ENCODE data around the gene ZNF664.

Gene ZNF664

DNA sequence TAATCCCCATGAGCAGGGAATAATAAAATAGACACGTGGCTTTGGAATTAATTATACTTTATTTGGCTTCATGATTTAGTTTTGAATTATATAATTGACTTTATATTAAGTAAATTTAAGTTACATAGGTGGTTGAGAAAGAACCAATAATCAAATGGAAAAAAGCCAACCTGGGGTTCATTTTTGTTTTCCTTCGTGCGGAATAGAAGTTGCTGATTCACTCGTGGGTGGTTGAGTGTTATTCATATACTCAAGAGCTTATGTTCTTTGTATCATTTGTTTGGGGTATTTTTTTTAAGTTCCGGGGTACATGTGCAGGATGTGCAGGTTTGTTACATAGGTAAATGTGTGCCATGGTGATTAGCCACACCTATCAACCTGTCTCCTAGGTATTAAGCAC, 58.0 kb downstream of the ZNF664 start:
- TF ChIP-seq, protein P1, sequence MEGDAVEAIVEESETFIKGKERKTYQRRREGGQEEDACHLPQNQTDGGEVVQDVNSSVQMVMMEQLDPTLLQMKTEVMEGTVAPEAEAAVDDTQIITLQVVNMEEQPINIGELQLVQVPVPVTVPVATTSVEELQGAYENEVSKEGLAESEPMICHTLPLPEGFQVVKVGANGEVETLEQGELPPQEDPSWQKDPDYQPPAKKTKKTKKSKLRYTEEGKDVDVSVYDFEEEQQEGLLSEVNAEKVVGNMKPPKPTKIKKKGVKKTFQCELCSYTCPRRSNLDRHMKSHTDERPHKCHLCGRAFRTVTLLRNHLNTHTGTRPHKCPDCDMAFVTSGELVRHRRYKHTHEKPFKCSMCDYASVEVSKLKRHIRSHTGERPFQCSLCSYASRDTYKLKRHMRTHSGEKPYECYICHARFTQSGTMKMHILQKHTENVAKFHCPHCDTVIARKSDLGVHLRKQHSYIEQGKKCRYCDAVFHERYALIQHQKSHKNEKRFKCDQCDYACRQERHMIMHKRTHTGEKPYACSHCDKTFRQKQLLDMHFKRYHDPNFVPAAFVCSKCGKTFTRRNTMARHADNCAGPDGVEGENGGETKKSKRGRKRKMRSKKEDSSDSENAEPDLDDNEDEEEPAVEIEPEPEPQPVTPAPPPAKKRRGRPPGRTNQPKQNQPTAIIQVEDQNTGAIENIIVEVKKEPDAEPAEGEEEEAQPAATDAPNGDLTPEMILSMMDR (IDR thresholded peaks at IDR 0.05; ENCODE audit: insufficient read depth, low read length, poor library complexity, severe bottlenecking): no peak
- H3K36me3 ChIP-seq (ENCODE audit: control insufficient read depth, insufficient read depth, low read length): no peaks in the 10 kb centered on the region
- no peak overlapping the region for H3K4me3 ChIP-seq (replicated peaks; ENCODE audit: low read depth, low read length)
- DNase-seq (ENCODE audit: extremely low read depth, insufficient read length): no peak
- H3K27me3 ChIP-seq (replicated peaks; ENCODE audit: control insufficient read depth, insufficient read depth, low read length): no peaks in the 10 kb centered on the region

DNA sequence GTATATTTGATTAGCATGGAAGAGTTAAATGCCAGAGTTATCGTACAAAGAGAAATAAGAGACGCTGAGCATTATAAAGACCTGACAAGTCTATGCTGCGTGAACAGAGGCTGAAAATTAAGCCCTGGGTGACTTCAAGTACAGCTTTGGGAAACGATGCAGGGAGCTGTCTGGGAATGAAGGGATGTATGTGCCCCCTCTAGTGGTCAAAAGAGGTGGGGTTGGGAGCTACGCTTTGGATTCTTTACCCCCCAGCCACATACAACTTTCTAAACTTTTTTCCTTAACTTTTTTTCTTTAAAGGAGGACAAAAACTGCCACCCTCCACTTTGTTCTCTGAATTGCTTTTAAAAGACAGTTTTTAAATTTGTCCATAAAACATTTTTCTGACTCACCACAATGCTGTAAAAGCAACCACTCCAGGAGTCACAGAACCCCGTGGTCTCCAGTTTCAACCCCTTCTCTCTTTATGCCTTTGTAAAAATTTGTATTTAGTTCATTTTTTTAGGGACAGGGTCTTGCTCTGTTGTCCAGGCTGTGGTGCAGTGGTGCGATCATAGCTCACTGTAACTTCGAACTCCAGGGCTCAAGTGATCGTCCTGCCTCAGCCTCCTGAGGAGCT, 59.4 kb downstream of the ZNF664 start:
- DNase-seq (ENCODE audit: extremely low read depth, insufficient read length): no peak
- H3K27me3 ChIP-seq (replicated peaks; ENCODE audit: control insufficient read depth, insufficient read depth, low read length): no peaks in the 10 kb centered on the region
- H3K36me3 ChIP-seq (ENCODE audit: control insufficient read depth, insufficient read depth, low read length): no peaks in the 10 kb centered on the region
- H3K4me3 ChIP-seq (replicated peaks; ENCODE audit: low read depth, low read length): no peak overlapping the region
- TF ChIP-seq, protein P1 (IDR thresholded peaks at IDR 0.05; ENCODE audit: insufficient read depth, low read length, poor library complexity, severe bottlenecking): peak; percentile 83

DNA sequence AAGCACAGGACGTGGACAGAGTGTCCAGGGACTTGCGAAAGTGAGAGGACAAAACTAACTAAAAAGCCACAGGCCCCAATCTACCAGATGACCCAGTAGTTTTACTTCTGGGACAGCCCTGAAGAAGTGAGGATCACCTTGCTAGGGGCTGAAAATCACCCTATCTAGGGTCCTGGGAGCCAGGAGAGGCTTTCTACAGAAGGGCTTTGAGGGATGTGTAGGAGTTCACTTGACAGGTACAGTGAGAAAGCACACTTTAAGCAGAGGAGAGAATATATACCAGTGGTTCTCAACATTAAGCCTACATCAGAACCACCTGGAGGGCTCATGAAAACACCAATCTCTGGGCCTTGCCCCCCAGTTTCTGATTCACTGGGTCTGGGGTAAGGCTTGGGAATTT, 60.8 kb downstream of the ZNF664 start:
- Histone ChIP-seq H3K27me3 (replicated peaks; ENCODE audit: control insufficient read depth, insufficient read depth, low read length) (no peaks in the 10 kb centered on the region), H3K4me3 (replicated peaks; ENCODE audit: low read depth, low read length) (no peak overlapping the region), H3K36me3 (ENCODE audit: control insufficient read depth, insufficient read depth, low read length) (no peaks in the 10 kb centered on the region)
- DNase-seq (ENCODE audit: extremely low read depth, insufficient read length): no peak
- TF ChIP-seq, protein P1 (IDR thresholded peaks at IDR 0.05; ENCODE audit: insufficient read depth, low read length, poor library complexity, severe bottlenecking): no peak

DNA sequence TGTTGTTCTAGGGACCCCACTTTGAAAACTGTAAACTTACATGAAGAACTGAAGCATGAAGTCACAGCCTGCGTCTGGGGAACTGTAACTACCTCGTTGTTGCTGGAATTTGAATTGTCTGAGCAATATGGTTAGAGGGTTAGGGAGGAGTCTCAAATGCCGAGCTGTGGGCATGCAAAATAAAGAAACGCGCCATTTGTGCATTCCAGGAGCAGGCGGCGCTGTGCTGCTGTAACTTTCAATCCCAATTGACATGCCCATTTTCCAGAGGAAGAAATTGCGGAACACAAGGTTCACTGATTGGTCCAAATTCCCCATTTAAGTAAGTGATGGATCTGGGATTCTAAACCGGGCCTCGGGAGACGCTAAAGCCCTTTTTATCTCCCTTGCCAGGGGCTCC, 61.3 kb downstream of the ZNF664 start:
- H3K36me3 ChIP-seq (ENCODE audit: control insufficient read depth, insufficient read depth, low read length): no peaks in the 10 kb centered on the region
- DNase-seq (ENCODE audit: extremely low read depth, insufficient read length): no peak
- H3K27me3 ChIP-seq (replicated peaks; ENCODE audit: control insufficient read depth, insufficient read depth, low read length): no peaks in the 10 kb centered on the region
- TF ChIP-seq, protein P1 (IDR thresholded peaks at IDR 0.05; ENCODE audit: insufficient read depth, low read length, poor library complexity, severe bottlenecking): no peak
- no peak overlapping the region for H3K4me3 ChIP-seq (replicated peaks; ENCODE audit: low read depth, low read length)

DNA sequence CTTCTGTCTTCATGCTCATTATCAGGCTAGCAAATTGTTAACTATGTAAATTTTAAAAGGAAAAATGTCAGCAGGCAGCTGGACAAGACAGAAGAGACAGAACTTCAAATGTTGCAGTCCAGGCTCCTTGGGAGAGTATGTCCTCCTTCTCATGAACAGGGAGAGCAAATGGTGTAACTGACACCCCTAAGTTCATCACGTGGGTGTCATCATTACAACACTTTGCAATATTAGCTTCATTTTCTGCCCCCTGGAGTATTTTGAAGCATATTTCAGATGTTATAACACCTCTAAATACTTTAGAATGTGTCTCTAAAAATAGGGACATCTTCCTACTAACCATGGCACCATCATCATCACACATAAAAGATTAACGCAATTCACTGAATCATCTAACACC, 62.1 kb downstream of the ZNF664 start:
- no peak for DNase-seq (ENCODE audit: extremely low read depth, insufficient read length)

More for the DNA sequence above, 62.1 kb downstream of the ZNF664 start:
- H3K27me3 ChIP-seq (replicated peaks; ENCODE audit: control insufficient read depth, insufficient read depth, low read length): no peaks in the 10 kb centered on the region
- TF ChIP-seq, protein P1 (IDR thresholded peaks at IDR 0.05; ENCODE audit: insufficient read depth, low read length, poor library complexity, severe bottlenecking): no peak
- no peaks in the 10 kb centered on the region for H3K36me3 ChIP-seq (ENCODE audit: control insufficient read depth, insufficient read depth, low read length)
- no peak overlapping the region for H3K4me3 ChIP-seq (replicated peaks; ENCODE audit: low read depth, low read length)

Data from GM06990 (cell line).